Mammary epithelial cell (primary cell): Measurements from ENCODE around the gene POU2AF3.
"Not testable (repeated sequence)": the region's sequence is repeated elsewhere in the genome, so short reads cannot be mapped to it uniquely, and the experiment has no call there.

Source experiments
- EZH2 ChIP-seq: IDR thresholded peaks from 2 replicates; pipeline ENCODE4 v1.6.1; 2012; ENCODE audit warnings: low read length, inconsistent platforms, borderline replicate concordance
- TF ChIP-seq, protein P1 (sequence below), 2 donors: IDR thresholded peaks in 1 of 2; conservative IDR thresholded peaks in 1 of 2; 2 replicates each; pipeline ENCODE4 v1.5.1; 2011 to 2012; ENCODE audit warnings: inconsistent platforms in 2 of 2, low read length in 2 of 2, mild to moderate bottlenecking in 2 of 2, control low read depth in 1 of 2, low read depth in 1 of 2; ENCODE audit not compliant: insufficient read depth in 1 of 2; ENCODE audit errors: extremely low read depth in 1 of 2

- TF ChIP-seq, protein P1, sequence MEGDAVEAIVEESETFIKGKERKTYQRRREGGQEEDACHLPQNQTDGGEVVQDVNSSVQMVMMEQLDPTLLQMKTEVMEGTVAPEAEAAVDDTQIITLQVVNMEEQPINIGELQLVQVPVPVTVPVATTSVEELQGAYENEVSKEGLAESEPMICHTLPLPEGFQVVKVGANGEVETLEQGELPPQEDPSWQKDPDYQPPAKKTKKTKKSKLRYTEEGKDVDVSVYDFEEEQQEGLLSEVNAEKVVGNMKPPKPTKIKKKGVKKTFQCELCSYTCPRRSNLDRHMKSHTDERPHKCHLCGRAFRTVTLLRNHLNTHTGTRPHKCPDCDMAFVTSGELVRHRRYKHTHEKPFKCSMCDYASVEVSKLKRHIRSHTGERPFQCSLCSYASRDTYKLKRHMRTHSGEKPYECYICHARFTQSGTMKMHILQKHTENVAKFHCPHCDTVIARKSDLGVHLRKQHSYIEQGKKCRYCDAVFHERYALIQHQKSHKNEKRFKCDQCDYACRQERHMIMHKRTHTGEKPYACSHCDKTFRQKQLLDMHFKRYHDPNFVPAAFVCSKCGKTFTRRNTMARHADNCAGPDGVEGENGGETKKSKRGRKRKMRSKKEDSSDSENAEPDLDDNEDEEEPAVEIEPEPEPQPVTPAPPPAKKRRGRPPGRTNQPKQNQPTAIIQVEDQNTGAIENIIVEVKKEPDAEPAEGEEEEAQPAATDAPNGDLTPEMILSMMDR (conservative IDR thresholded peaks at IDR 0.05 in 1 of 2, IDR thresholded peaks at IDR 0.05 in 1 of 2; ENCODE audit: extremely low read depth in 1 of 2, insufficient read depth in 1 of 2, low read depth in 1 of 2, low read length in 2 of 2) = not testable (repeated sequence)
- not testable (repeated sequence) for TF ChIP-seq EZH2
Measured at GRCh38 chr11:111268303-111268702, 30.0 kb upstream of the POU2AF3 start.
